ENCODE data around the gene ZSWIM3. TPM values are rescaled to one million over a fixed set of nuclear protein-coding genes. Genes with fewer than 3 reads are reported as not detected.

The ZSWIM3 gene
- total and polyA plus RNA-seq, 8 donors, result 3.5 to 6.7 (median 5.7) TPM

DNA sequence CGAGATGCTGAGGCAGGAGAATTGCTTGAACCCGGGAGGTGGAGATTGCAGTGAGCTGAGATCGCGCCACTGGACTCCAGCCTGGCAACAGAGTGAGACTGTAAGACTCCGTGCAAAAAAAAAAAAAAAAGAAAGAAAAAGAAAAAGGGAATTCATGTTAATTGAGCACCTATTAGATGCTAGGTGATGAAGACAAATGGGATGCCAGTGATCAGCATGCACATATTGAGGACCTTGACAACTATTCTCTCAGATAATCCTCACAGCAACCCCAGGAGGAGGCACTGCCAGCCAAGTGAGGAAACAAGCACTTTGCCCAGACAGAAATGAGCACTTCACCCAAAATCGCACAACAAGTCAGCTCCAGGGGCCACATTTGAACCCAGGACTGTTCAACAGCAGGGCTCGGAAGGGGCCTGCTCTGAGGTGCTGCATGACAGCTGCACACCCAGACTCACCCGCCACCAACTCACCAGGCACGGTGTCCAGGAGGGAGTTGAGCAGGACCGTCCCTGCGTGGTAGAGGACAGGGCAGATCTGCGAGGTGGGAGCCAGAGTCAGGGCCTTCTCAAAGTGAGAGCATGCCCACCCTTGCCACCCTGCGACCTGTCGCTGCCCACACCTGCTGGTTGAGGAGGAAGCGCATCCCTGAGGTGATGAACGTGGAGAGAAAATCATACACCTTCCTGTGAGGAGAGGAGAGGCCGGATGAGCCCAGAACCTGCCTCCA is 50.0 kb downstream of the ZSWIM3 start:
- Histone ChIP-seq H3K27ac (no peak overlapping the region), H3K36me3 (peaks cover 0 to 10% of the 10 kb centered on the region in 2 donors), H3K4me1 (peaks cover 2 to 27% of the 10 kb centered on the region in 2 donors), H3K9me3 (no peaks in the 10 kb centered on the region), H3K4me3 (no peak overlapping the region), H3K27me3 (peaks cover 0 to 10% of the 10 kb centered on the region in 2 donors)
- TF ChIP-seq, protein P1, sequence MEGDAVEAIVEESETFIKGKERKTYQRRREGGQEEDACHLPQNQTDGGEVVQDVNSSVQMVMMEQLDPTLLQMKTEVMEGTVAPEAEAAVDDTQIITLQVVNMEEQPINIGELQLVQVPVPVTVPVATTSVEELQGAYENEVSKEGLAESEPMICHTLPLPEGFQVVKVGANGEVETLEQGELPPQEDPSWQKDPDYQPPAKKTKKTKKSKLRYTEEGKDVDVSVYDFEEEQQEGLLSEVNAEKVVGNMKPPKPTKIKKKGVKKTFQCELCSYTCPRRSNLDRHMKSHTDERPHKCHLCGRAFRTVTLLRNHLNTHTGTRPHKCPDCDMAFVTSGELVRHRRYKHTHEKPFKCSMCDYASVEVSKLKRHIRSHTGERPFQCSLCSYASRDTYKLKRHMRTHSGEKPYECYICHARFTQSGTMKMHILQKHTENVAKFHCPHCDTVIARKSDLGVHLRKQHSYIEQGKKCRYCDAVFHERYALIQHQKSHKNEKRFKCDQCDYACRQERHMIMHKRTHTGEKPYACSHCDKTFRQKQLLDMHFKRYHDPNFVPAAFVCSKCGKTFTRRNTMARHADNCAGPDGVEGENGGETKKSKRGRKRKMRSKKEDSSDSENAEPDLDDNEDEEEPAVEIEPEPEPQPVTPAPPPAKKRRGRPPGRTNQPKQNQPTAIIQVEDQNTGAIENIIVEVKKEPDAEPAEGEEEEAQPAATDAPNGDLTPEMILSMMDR (IDR thresholded peaks at IDR 0.05), result no peak
- ATAC-seq, result no peak
- DNase-seq, result peak in 1 of 4 donors; percentile 70
- intact Hi-C loops (cut with DNase I), result no loop called here

DNA sequence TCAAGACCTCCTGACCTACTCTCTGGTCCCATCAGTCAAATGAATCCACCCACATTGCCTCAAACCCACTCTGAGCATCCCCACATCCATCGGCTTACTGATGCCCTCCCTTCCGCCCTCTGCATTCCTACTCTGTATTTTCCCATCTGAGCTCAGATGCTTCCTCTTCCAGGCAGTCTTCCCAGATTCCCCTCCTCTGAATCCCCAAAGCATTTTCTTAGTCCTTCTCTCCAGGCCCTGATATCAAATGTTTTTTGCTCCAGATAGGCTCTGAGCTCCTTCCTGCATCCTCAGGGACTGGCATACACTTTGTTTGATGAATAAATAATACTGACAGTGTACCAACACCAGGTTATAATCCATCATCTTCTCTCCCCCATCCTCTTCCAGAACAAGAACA is 50.7 kb downstream of the ZSWIM3 start:
- peaks cover 0 to 17% of the 10 kb centered on the region in 2 donors for H3K27me3 ChIP-seq
- no peak overlapping the region for H3K27ac ChIP-seq
- intact Hi-C loops (cut with DNase I), result no loop called here
- no peak for DNase-seq
- H3K4me1 ChIP-seq, result peaks cover 6 to 34% of the 10 kb centered on the region in 2 donors
- TF ChIP-seq, protein P1 (IDR thresholded peaks at IDR 0.05), result no peak
- H3K9me3 ChIP-seq, result no peaks in the 10 kb centered on the region
- peaks cover 0 to 8% of the 10 kb centered on the region in 2 donors for H3K36me3 ChIP-seq
- H3K4me3 ChIP-seq, result no peak overlapping the region
- no peak for ATAC-seq

DNA sequence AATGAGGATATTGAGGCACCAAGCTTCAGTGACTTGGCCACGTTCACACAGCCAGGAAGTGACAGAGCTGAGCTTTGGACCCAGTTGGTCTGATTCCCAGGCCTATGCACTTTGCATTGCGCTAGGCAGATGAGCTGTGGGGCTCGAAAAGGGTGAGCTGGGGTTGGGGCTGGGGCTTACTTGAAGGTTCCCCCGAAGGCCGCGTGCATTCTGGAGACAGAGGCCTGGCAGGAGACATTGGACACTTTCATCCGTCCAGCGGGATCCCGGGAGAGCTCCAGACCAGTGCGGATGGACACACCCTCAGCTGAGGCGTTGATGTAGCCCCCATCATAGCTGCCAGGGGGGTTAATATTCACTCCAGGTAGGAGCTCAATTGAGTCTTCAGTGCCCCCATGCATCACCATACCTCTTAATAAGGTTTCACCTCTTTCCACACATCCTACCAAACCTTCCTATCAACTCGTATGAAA is 52.0 kb downstream of the ZSWIM3 start:
- Histone ChIP-seq H3K27ac (peak overlapping the region in 1 of 2 donors; percentile 51), H3K4me3 (peak overlapping the region in 1 of 2 donors; percentile 50), H3K9me3 (no peaks in the 10 kb centered on the region), H3K27me3 (peaks cover 0 to 26% of the 10 kb centered on the region in 2 donors), H3K36me3 (peaks cover 0 to 8% of the 10 kb centered on the region in 2 donors), H3K4me1 (peaks cover 6 to 47% of the 10 kb centered on the region in 2 donors)
- TF ChIP-seq, protein P1 (IDR thresholded peaks at IDR 0.05), result no peak
- ATAC-seq (no peak), DNase-seq (peak in 1 of 4 donors; percentile 61)
- intact Hi-C loops (cut with DNase I), result no loop called here

DNA sequence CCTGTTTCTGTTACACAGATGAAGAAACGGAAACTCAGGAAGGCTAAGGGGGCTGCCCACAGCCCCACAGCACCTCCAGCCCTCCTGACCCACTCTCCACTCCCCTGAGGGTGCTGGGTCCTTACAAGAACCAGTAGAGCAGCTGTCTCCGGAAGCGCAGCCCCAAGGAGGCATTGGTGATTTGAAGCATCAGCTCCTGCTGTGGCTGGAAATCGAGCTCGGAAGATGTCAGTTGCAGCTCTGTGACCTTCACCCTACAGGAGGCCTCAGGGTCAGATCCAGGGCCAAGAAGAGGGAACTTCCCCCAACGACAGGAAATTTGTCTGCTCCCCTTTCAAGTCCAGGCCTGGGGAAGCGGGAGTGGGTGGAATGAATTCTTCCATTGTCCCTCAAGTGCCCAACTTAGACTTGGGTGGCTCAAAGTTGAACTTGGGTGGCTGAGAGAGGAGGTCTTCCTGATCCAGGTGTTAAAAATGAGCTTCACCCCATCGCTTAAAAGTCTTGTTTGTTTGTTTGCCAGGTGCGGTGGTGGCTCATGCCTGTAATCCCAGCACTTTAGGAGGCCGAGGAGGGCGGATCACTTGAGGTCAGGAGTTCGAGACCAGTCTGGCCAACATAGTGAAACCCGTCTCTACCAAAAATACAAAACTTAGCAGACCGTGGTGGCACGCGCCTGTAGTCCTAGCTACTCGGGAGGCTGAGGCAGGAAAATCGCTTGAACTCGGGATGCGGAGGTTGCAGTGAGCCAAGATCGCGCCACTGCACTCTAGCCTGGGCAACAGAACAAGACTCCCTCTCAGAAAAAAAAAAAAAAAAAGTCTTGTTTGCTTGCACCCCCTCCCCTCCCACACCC is 52.6 kb downstream of the ZSWIM3 start:
- ATAC-seq (no peak), DNase-seq (peak in 1 of 4 donors; percentile 39)
- Histone ChIP-seq H3K36me3 (peaks cover 0 to under 1% of the 10 kb centered on the region in 2 donors), H3K9me3 (no peaks in the 10 kb centered on the region), H3K4me3 (peak overlapping the region in 1 of 2 donors; percentile 50), H3K27me3 (peaks cover 0 to 26% of the 10 kb centered on the region in 2 donors), H3K4me1 (peaks cover 6 to 53% of the 10 kb centered on the region in 2 donors), H3K27ac (peak overlapping the region in 1 of 2 donors; percentile 51)
- TF ChIP-seq, protein P1 (IDR thresholded peaks at IDR 0.05), result no peak
- intact Hi-C loops (cut with DNase I), result no loop called here

Data from left lung (tissue), 10 donors.